GM18519 (cell line): ENCODE measurements around the gene ARRB2.

ENCODE experiments used
- ATAC-seq: cut with Tn5 transposase; IDR thresholded peaks from one replicate; pipeline ENCODE4 v1.9.1; 2021; ENCODE audit warnings: mild to moderate bottlenecking, moderate library complexity; ENCODE audit not compliant: unreplicated experiment, low FRiP score

The ARRB2 gene

GRCh38 chr17:4722678-4723240 lies 12.3 kb downstream of the ARRB2 start:
- no peak for ATAC-seq

- ATAC-seq = no peak
Measured at GRCh38 chr17:4724650-4725049, 14.2 kb downstream of the ARRB2 start.

GRCh38 chr17:4725646-4726310 lies 15.3 kb downstream of the ARRB2 start:
- ATAC-seq = no peak

- ATAC-seq = no peak
Measured at GRCh38 chr17:4728124-4728523, 17.7 kb downstream of the ARRB2 start.

- ATAC-seq = no peak
Measured at GRCh38 chr17:4733073-4733531, 22.7 kb downstream of the ARRB2 start.

- ATAC-seq = no peak
Measured at GRCh38 chr17:4734857-4735475, 24.5 kb downstream of the ARRB2 start.

- ATAC-seq = no peak
Measured at GRCh38 chr17:4735876-4736651, 25.6 kb downstream of the ARRB2 start.

- no peak for ATAC-seq
Measured at GRCh38 chr17:4738136-4739121, 28.0 kb downstream of the ARRB2 start.

- no peak for ATAC-seq
Measured at GRCh38 chr17:4739122-4740024, 28.9 kb downstream of the ARRB2 start, which contains the start of the genes CXCL16 and ZMYND15. Gene CXCL16 (minus strand): TSS chr17:4739928. CDS start chr17:4739339, 589 bp downstream. Gene ZMYND15 (plus strand): TSS chr17:4739833. CDS start chr17:4740549, 716 bp downstream.

GRCh38 chr17:4740025-4740351 lies 29.6 kb downstream of the ARRB2 start:
- ATAC-seq = no peak

GRCh38 chr17:4740584-4740983 lies 30.2 kb downstream of the ARRB2 start:
- ATAC-seq = no peak

GRCh38 chr17:4741544-4741943 lies 31.1 kb downstream of the ARRB2 start:
- no peak for ATAC-seq

GRCh38 chr17:4742133-4742532 lies 31.7 kb downstream of the ARRB2 start:
- no peak for ATAC-seq

- ATAC-seq = no peak
Measured at GRCh38 chr17:4742629-4743028, 32.2 kb downstream of the ARRB2 start.

- no peak for ATAC-seq
Measured at GRCh38 chr17:4743216-4743615, 32.8 kb downstream of the ARRB2 start.

- no peak for ATAC-seq
Measured at GRCh38 chr17:4743898-4744297, 33.5 kb downstream of the ARRB2 start.

GRCh38 chr17:4744999-4745969 lies 34.9 kb downstream of the ARRB2 start:
- ATAC-seq = no peak

- ATAC-seq = no peak
Measured at GRCh38 chr17:4747847-4748246, 37.4 kb downstream of the ARRB2 start.
